Left ventricle myocardium inferior (tissue), 1 donor: Measurements from ENCODE around the gene ZNF879. TPM values are rescaled to one million over a fixed set of nuclear protein-coding genes. Genes with fewer than 3 reads are reported as not detected.

Experiments used
- DNase-seq: peaks from one replicate; pipeline ENCODE4 v3.0.0-alpha.2; 2020
- H3K27ac ChIP-seq: fragments of 200-600 bp; replicated peaks from 2 replicates; pipeline ENCODE4 v1.8.0; 2021
- H3K27me3 ChIP-seq: fragments of 200-600 bp; 2 replicates; pipeline ENCODE4 v1.8.0; 2021; ENCODE audit warnings: low read depth
- H3K36me3 ChIP-seq: fragments of 200-600 bp; 2 replicates; pipeline ENCODE4 v1.8.0; 2021
- H3K4me1 ChIP-seq: fragments of 200-600 bp; 2 replicates; pipeline ENCODE4 v1.8.0; 2021
- H3K4me3 ChIP-seq: fragments of 200-600 bp; 2 replicates; pipeline ENCODE4 v1.8.0; 2021; ENCODE audit warnings: mild to moderate bottlenecking, moderate library complexity
- H3K9me3 ChIP-seq: fragments of 200-600 bp; replicated peaks from 2 replicates; pipeline ENCODE4 v1.8.0; 2021
- intact Hi-C: fragments of 100-400 bp; cut with micrococcal nuclease; formaldehyde crosslinking; loops from one replicate; pipeline ENCODE4 v1.11.0; 2022
- total RNA-seq: library from RNA; stranded (reverse); fragmentation: NEBNext Ultra II Directional; extraction: Animal tissue kit (Norgen Biotek cat#: 25700); gene quantifications from one replicate; pipeline ENCODE4 v1.2.1, GENCODE V29; 2021
- TF ChIP-seq, protein P1 (sequence below): fragments of 200-600 bp; IDR thresholded peaks from 2 replicates; pipeline ENCODE4 v1.8.0; 2021; ENCODE audit warnings: antibody characterized with exemption, mild to moderate bottlenecking, borderline replicate concordance
- donor health status: DM: no; HTN: yes; CAD: no; lungs with severe emphysema.

The ZNF879 gene
- total RNA-seq, 1 donor from 2014 or later, result 6.4 TPM

DNA sequence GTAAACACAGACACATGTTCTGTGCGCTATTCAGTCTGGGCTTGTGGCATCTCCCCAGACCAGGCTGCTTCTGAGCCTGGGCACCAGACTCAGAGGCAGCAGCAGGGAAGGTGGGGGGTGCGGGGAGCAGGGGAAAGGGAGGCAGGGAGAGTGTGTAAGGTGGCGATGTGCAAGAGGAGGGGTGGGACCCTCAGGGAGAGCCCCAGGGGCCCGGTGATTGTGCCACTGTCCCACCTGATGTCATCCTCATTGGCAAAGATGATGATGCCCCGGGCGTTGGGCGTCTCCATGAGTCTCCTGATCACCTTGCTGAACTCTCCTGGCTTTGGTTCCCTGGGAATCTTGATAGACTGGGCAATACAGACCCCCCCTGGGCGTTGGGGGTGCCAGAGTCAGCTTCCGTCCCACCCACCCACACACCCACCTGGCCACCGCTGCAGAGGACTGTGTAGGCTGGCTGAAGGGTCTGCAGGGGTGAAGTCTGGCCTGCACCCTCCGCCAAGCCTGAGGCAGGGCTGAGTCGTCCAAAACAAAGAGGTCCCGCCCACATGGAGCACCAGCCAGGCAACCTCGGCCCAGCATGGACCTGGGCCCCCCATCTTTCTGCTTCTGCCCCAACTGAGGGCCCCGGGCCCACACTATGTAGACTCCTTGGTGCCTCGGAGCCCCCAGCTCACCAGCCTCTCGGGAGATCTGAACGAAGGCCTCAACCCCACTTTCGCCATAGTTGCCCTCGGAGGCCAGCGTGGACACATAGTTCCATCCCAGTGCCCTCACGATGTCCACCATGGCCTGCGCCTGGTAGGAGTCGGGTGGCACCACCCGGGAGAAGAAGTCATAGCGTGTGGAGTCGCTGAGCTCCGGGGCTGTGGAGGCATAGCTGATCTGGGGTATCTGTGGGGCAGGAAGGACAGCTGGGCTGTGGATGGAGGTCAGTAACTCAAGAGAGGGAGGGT lies 32.1 kb upstream of the ZNF879 start:
- Histone ChIP-seq H3K4me1 (peaks cover 4% of the 10 kb centered on the region), H3K9me3 (peaks cover 40% of the 10 kb centered on the region), H3K27ac (no peak overlapping the region), H3K36me3 (peaks cover 3% of the 10 kb centered on the region), H3K27me3 (peaks cover 62% of the 10 kb centered on the region), H3K4me3 (no peak overlapping the region)
- no peak for DNase-seq
- TF ChIP-seq, protein P1, sequence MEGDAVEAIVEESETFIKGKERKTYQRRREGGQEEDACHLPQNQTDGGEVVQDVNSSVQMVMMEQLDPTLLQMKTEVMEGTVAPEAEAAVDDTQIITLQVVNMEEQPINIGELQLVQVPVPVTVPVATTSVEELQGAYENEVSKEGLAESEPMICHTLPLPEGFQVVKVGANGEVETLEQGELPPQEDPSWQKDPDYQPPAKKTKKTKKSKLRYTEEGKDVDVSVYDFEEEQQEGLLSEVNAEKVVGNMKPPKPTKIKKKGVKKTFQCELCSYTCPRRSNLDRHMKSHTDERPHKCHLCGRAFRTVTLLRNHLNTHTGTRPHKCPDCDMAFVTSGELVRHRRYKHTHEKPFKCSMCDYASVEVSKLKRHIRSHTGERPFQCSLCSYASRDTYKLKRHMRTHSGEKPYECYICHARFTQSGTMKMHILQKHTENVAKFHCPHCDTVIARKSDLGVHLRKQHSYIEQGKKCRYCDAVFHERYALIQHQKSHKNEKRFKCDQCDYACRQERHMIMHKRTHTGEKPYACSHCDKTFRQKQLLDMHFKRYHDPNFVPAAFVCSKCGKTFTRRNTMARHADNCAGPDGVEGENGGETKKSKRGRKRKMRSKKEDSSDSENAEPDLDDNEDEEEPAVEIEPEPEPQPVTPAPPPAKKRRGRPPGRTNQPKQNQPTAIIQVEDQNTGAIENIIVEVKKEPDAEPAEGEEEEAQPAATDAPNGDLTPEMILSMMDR, result no peak
- intact Hi-C loops, result no loop called here

GRCh38 chr5:178992291-178992895 lies 31.2 kb upstream of the ZNF879 start:
- Histone ChIP-seq H3K9me3 (peaks cover 31% of the 10 kb centered on the region), H3K36me3 (no peaks in the 10 kb centered on the region), H3K4me3 (no peak overlapping the region), H3K27ac (no peak overlapping the region), H3K27me3 (peaks cover 71% of the 10 kb centered on the region), H3K4me1 (peaks cover 4% of the 10 kb centered on the region)
- no peak for DNase-seq
- TF ChIP-seq, protein P1, result no peak
- intact Hi-C loops, result no loop called here

- Histone ChIP-seq H3K27ac (no peak overlapping the region), H3K4me1 (peaks cover 4% of the 10 kb centered on the region), H3K4me3 (no peak overlapping the region), H3K27me3 (peaks cover 78% of the 10 kb centered on the region), H3K9me3 (peaks cover 23% of the 10 kb centered on the region), H3K36me3 (no peaks in the 10 kb centered on the region)
- TF ChIP-seq, protein P1, result no peak
- intact Hi-C loops, result no loop called here
- DNase-seq, result no peak
Observed at GRCh38 chr5:178993236-178993765, 30.3 kb upstream of the ZNF879 start.

- intact Hi-C loops, result no loop called here
- peak overlapping the region; percentile 33 for H3K4me3 ChIP-seq
- DNase-seq, result no peak
- H3K9me3 ChIP-seq, result peaks cover 15% of the 10 kb centered on the region
- H3K27me3 ChIP-seq, result peaks cover 86% of the 10 kb centered on the region
- no peak overlapping the region for H3K27ac ChIP-seq
- TF ChIP-seq, protein P1, result no peak
- H3K4me1 ChIP-seq, result peaks cover 4% of the 10 kb centered on the region
- H3K36me3 ChIP-seq, result no peaks in the 10 kb centered on the region
Observed at GRCh38 chr5:178993955-178994579, 29.5 kb upstream of the ZNF879 start.

DNA sequence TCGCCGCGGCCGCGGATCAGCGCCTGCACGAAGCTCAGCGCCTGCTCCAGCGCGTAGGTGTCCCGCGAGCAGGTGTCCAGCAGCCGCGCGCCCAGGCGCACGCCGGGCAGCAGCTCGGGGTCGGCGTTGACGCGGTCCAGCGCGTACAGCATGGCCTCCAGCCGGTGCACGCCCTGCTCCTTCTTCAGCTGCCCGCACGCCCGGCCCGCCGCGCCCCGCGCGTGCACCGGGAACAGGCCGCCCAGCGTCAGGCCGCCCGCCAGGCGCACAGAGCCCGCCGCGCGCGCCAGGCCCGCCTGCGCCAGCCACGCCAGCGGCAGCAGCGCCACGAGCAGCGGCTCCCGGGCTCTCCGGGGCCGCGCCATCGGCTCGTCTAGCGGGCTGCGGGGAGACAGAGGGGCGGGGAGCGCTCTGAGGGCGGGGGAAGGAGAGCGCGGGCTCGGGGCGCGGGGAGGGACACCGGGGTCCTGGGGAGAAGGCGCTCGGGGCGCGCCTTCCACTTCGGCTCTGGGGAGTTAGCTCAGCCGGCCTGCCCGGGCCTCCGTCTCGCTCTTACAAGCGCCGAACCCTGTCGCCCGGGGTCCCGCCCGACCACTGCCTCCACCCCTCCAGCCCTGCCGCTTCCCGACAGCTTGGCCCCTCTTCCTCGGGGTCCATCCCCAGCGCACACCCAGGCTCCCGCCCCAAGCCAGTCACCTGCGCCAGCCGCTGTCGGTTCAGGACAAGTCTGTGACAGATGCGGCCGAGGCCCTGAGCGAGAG lies 28.8 kb upstream of the ZNF879 start, which contains the start of gene GRM6:
Gene GRM6 (minus strand): TSS at position 741 of the 761 bp plus-strand sequence. CDS start 376 bp downstream, at position 365.
- Histone ChIP-seq H3K36me3 (no peaks in the 10 kb centered on the region), H3K9me3 (peaks cover 9% of the 10 kb centered on the region), H3K4me3 (peak within 1 kb of the TSS; percentile 33), H3K4me1 (peaks cover 4% of the 10 kb centered on the region), H3K27me3 (peaks cover 87% of the 10 kb centered on the region), H3K27ac (no peak within 1 kb of the TSS)
- TF ChIP-seq, protein P1, result no peak
- no peak for DNase-seq
- intact Hi-C loops, result no loop called here
